HFFc6 (cell line): Measurements from ENCODE around the gene PREX1. TPM values are rescaled to one million over a fixed set of nuclear protein-coding genes. Genes with fewer than 3 reads are reported as not detected.

Experiments
- DNase-seq: peaks from one replicate; pipeline ENCODE4 v3.0.0-alpha.2; 2018
- H3K27ac Mint-ChIP-seq: 2 replicates; pipeline ENCODE4 v1.8.0; 2020; ENCODE audit warnings: mild to moderate bottlenecking, mixed read lengths
- H3K27me3 Mint-ChIP-seq: 2 replicates; pipeline ENCODE4 v1.8.0; 2021; ENCODE audit warnings: mild to moderate bottlenecking, moderate library complexity, mixed read lengths; ENCODE audit not compliant: insufficient read depth
- H3K36me3 Mint-ChIP-seq: 2 replicates; pipeline ENCODE4 v1.8.0; 2021; ENCODE audit warnings: low read depth, mixed read lengths
- H3K4me1 Mint-ChIP-seq: 2 replicates; pipeline ENCODE4 v1.8.0; 2020; ENCODE audit warnings: low read depth, mixed read lengths
- H3K4me3 Mint-ChIP-seq: 2 replicates; pipeline ENCODE4 v1.8.0; 2020; ENCODE audit warnings: mild to moderate bottlenecking, moderate library complexity, mixed read lengths
- H3K9me3 Mint-ChIP-seq: 2 replicates; pipeline ENCODE4 v1.8.0; 2020; ENCODE audit warnings: mild to moderate bottlenecking, mixed read lengths
- CTCF ChIP-seq: fragments of 200-600 bp; sonication (generic); IDR thresholded peaks from 2 replicates; pipeline ENCODE4 v1.5.0; 2021; ENCODE audit warnings: antibody characterized with exemption, mild to moderate bottlenecking
- total RNA-seq, 6 experiments: library from RNA; stranded (reverse); fragmentation: NEBNext Ultra II Directional; extraction: Animal tissue kit (Norgen Biotek cat#: 25700); gene quantifications; 2 replicates in 1 of 6; 3 replicates in 5 of 6; pipeline ENCODE4 v1.2.3, GENCODE V29; 2021

The PREX1 gene
- total RNA-seq, 6 experiments from 2014 or later = 1.8 to 4.1 (median 2.8) TPM

- H3K4me1 Mint-ChIP-seq = no peaks in the 10 kb centered on the region
- TF ChIP-seq CTCF = no peak
- no peak overlapping the region for H3K4me3 Mint-ChIP-seq
- no peaks in the 10 kb centered on the region for H3K36me3 Mint-ChIP-seq
- H3K27ac Mint-ChIP-seq = no peak overlapping the region
- no peaks in the 10 kb centered on the region for H3K9me3 Mint-ChIP-seq
- no peak for DNase-seq
- peaks cover 6% of the 10 kb centered on the region for H3K27me3 Mint-ChIP-seq
These were observed 83.3 kb downstream of the PREX1 start for GRCh38 chr20:48744515-48744914.

- no peaks in the 10 kb centered on the region for H3K36me3 Mint-ChIP-seq
- no peak for DNase-seq
- TF ChIP-seq CTCF = no peak
- H3K27me3 Mint-ChIP-seq = peaks cover 5% of the 10 kb centered on the region
- no peaks in the 10 kb centered on the region for H3K9me3 Mint-ChIP-seq
- H3K4me1 Mint-ChIP-seq = peaks cover 5% of the 10 kb centered on the region
- no peak overlapping the region for H3K4me3 Mint-ChIP-seq
- no peak overlapping the region for H3K27ac Mint-ChIP-seq
These were observed 84.0 kb downstream of the PREX1 start for GRCh38 chr20:48743807-48744206.

GRCh38 chr20:48742912-48743680 is 84.7 kb downstream of the PREX1 start:
- Mint-ChIP-seq H3K27ac (no peak overlapping the region), H3K4me1 (peaks cover 6% of the 10 kb centered on the region), H3K36me3 (no peaks in the 10 kb centered on the region), H3K27me3 (peaks cover 5% of the 10 kb centered on the region), H3K4me3 (no peak overlapping the region), H3K9me3 (no peaks in the 10 kb centered on the region)
- no peak for DNase-seq
- no peak for TF ChIP-seq CTCF

GRCh38 chr20:48742233-48742632 is 85.6 kb downstream of the PREX1 start:
- H3K4me1 Mint-ChIP-seq = peaks cover 6% of the 10 kb centered on the region
- H3K9me3 Mint-ChIP-seq = no peaks in the 10 kb centered on the region
- H3K36me3 Mint-ChIP-seq = no peaks in the 10 kb centered on the region
- no peak for TF ChIP-seq CTCF
- DNase-seq = no peak
- H3K4me3 Mint-ChIP-seq = no peak overlapping the region
- no peak overlapping the region for H3K27ac Mint-ChIP-seq
- peaks cover 5% of the 10 kb centered on the region for H3K27me3 Mint-ChIP-seq

GRCh38 chr20:48741669-48742068 is 86.1 kb downstream of the PREX1 start:
- TF ChIP-seq CTCF = no peak
- Mint-ChIP-seq H3K36me3 (no peaks in the 10 kb centered on the region), H3K4me3 (no peak overlapping the region), H3K4me1 (peaks cover 6% of the 10 kb centered on the region), H3K27me3 (peaks cover 5% of the 10 kb centered on the region), H3K27ac (no peak overlapping the region), H3K9me3 (no peaks in the 10 kb centered on the region)
- no peak for DNase-seq
